ENCODE measurements around the gene SF3B6. TPM values are rescaled to one million over a fixed set of nuclear protein-coding genes. Genes with fewer than 3 reads are reported as not detected.

Gene SF3B6
- total and polyA plus RNA-seq, 9 donors, result 60.6 to 145 (median 85.2) TPM

DNA sequence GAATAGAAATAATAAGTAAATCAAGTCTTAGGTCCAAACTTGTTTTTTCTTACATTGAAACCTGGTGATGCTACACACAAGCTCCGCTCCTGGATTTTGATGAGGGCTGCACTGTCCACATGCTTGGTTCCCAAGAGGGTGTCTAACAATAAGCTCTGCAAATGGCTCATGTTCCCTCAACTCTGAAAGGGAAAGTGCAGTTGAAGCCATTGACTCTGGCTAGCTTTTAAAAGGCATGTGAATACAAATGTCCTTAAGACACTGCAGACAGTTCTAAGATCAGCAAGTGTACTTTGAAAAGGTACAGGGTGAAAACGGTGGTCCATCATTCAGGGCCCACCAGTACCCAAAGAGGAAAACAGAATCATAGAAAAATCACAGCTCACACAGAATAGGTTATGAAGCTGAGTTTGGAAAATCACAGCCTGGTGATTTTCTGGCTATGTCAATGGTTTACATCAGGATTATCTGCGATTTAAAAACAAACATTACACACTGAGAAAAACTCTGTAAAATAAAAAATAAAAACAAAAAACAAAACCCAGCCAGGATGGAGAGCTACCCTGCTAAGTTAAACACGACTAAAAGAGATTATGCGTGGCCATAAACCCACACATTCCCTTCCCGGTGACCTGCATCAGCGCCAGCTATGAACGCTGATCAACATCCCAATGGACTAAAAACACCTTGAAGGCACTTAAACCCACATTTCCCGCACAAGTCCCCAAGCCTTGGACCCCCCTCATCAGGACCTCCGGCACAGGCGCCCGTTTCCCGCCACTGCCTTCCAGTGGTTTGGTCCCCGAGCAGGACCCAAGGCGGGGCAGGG is 46.5 kb upstream of the SF3B6 start:
- H3K36me3 ChIP-seq, result no peaks in the 10 kb centered on the region
- no peaks in the 10 kb centered on the region for H3K27me3 ChIP-seq
- 7 to 8% (median 8%) methylated on average over 15 of the region's 15 CpGs for WGBS, 3 donors
- TF ChIP-seq POLR2A (IDR thresholded peaks at IDR 0.05) (no peak), EP300 (IDR thresholded peaks at IDR 0.05) (no peak)
- TF ChIP-seq, protein P1, sequence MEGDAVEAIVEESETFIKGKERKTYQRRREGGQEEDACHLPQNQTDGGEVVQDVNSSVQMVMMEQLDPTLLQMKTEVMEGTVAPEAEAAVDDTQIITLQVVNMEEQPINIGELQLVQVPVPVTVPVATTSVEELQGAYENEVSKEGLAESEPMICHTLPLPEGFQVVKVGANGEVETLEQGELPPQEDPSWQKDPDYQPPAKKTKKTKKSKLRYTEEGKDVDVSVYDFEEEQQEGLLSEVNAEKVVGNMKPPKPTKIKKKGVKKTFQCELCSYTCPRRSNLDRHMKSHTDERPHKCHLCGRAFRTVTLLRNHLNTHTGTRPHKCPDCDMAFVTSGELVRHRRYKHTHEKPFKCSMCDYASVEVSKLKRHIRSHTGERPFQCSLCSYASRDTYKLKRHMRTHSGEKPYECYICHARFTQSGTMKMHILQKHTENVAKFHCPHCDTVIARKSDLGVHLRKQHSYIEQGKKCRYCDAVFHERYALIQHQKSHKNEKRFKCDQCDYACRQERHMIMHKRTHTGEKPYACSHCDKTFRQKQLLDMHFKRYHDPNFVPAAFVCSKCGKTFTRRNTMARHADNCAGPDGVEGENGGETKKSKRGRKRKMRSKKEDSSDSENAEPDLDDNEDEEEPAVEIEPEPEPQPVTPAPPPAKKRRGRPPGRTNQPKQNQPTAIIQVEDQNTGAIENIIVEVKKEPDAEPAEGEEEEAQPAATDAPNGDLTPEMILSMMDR (IDR thresholded peaks at IDR 0.05), result no peak
- peak overlapping the region; percentile 84 for H3K4me3 ChIP-seq
- no peak for DNase-seq
- H3K27ac ChIP-seq, result peak overlapping the region; percentile 94 to 99
- H3K4me1 ChIP-seq (ENCODE audit: insufficient read depth), result peaks cover 1% of the 10 kb centered on the region
- no peaks in the 10 kb centered on the region for H3K9me3 ChIP-seq
- intact Hi-C loops (cut with DNase I), result no loop called here

DNA sequence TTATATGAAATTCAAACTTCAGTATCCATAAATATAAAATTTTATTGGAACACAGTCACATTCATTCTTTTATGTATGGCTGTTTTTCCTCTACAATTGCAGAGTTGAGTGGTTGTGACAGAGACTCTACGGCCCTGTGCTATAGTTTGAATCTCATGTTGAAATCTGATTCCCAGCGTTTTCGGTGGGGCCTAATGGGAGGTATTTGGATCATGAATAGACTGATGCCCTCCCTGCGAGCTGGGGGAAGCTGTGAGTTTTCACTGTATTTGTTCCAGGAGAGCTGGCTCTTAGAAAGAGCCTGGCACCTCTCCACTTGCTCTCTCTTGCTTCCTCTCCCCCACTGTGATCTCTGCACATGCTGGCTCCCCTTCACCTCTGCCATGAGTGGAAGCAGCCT is 45.3 kb upstream of the SF3B6 start:
- Histone ChIP-seq H3K4me1 (ENCODE audit: insufficient read depth) (peaks cover 1% of the 10 kb centered on the region), H3K4me3 (no peak overlapping the region), H3K27ac (peak overlapping the region in 1 of 2 donors; percentile 14), H3K9me3 (no peaks in the 10 kb centered on the region), H3K36me3 (no peaks in the 10 kb centered on the region), H3K27me3 (no peaks in the 10 kb centered on the region)
- TF ChIP-seq EP300 (IDR thresholded peaks at IDR 0.05) (no peak), POLR2A (IDR thresholded peaks at IDR 0.05) (no peak)
- TF ChIP-seq, protein P1 (IDR thresholded peaks at IDR 0.05), result no peak
- WGBS, 3 donors, result 51 to 58% (median 53%) methylated on average over 4 of the region's 4 CpGs
- no peak for DNase-seq
- intact Hi-C loops (cut with DNase I), result no loop called here

DNA sequence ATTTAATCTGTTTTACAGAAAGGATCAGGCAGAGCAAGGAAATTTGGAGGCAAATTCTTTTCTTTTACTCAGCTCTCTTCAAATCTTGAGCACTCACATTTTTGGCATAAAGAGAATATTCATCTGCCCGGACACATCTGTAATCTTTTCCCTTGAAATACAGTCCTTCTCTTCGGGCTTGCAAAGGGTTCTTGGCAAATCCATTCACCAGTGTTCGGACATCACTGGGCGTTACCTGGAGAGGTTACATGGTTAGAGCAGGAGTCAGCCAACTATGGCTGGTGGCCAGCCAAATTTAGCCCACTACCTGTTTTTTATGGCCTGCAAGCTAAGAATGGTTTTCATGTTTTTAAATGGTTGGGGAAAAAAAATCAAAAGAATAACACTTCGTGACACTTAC is 44.9 kb upstream of the SF3B6 start:
- WGBS, 3 donors, result 29 to 33% (median 33%) methylated on average over 5 of the region's 5 CpGs
- H3K27me3 ChIP-seq, result no peaks in the 10 kb centered on the region
- no peak for DNase-seq
- intact Hi-C loops (cut with DNase I), result no loop called here
- H3K4me3 ChIP-seq, result no peak overlapping the region
- TF ChIP-seq EP300 (IDR thresholded peaks at IDR 0.05) (no peak), POLR2A (IDR thresholded peaks at IDR 0.05) (no peak)
- TF ChIP-seq, protein P1 (IDR thresholded peaks at IDR 0.05), result no peak
- H3K27ac ChIP-seq, result peak overlapping the region in 1 of 2 donors; percentile 14
- H3K36me3 ChIP-seq, result no peaks in the 10 kb centered on the region
- H3K4me1 ChIP-seq (ENCODE audit: insufficient read depth), result peaks cover 1% of the 10 kb centered on the region
- no peaks in the 10 kb centered on the region for H3K9me3 ChIP-seq

DNA sequence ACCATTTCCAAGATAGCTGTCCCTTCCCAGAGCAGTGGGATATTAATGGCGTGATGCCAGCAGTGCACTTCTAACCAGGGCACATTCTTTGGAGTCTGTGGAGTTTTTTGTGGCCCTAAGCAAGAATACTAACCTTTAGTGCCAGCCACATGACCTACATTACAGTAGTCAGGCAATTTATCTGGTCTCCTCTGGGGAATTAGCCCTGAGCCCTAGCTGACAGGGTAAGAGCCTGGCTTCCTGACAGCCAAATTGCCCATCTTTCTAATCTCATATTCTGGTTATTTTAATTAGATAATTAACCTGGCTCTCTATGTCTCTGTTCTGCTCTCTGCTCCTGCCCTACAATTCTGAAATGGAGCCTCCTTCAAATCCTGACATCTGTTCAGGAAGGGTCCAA is 41.8 kb upstream of the SF3B6 start:
- Histone ChIP-seq H3K27me3 (no peaks in the 10 kb centered on the region), H3K4me1 (ENCODE audit: insufficient read depth) (peaks cover 1% of the 10 kb centered on the region), H3K9me3 (no peaks in the 10 kb centered on the region), H3K4me3 (no peak overlapping the region), H3K27ac (no peak overlapping the region), H3K36me3 (no peaks in the 10 kb centered on the region)
- no peak for DNase-seq
- intact Hi-C loops (cut with DNase I), result loop anchor here in 1 of 4 donors (5.0 kb wide), 1 partner anchor 254 kb away; no protein-coding TSS in a partner anchor
- no peak for TF ChIP-seq EP300 (IDR thresholded peaks at IDR 0.05)
- no peak for TF ChIP-seq POLR2A (IDR thresholded peaks at IDR 0.05)
- TF ChIP-seq, protein P1 (IDR thresholded peaks at IDR 0.05), result no peak
- 88 to 95% (median 95%) methylated on average over 1 of the region's 1 CpG for WGBS, 3 donors

All from ovary (tissue), 9 donors.